HepG2 (cell line): ENCODE results near the gene RRAS2. TPM values are rescaled to one million over a fixed set of nuclear protein-coding genes. Genes with fewer than 3 reads are reported as not detected.

Source experiments
- ATAC-seq: fragments of 200-7000 bp; cut with Tn5 transposase; 3 replicates; pipeline ENCODE4 v1.9.1; 2020; ENCODE audit warnings: mild to moderate bottlenecking, moderate library complexity
- BruUV-seq: library from RNA; stranded (reverse); fragments of 400-500 nt; replicated peaks from 2 replicates; lab custom pipeline; 2021; lab: Mats Ljungman, UMichigan
- CTCF ChIA-PET: fragments of 300-600 bp; formaldehyde crosslinking; extraction: SDS; loops from one replicate; lab custom pipeline; 2021; ENCODE audit warnings: low total read pairs, inconsistent platforms, low intra/inter-chr PET ratio; lab: Yijun Ruan, JAX
- POLR2A ChIA-PET: fragments of 350-600 bp; sonication (Branson Sonifier 250); formaldehyde crosslinking; loops from one replicate; lab custom pipeline; 2020; ENCODE audit warnings: antibody characterized with exemption, inconsistent platforms; lab: Yijun Ruan, JAX
- DNase-seq: peaks from one replicate; pipeline ENCODE4 v3.0.0-alpha.2; 2015; ENCODE audit warnings: low spot score
- FAIRE-seq: peaks from 3 replicates; lab custom pipeline; 2011; peaks lifted over from hg19 to GRCh38; lab: Jason Lieb, UNC
- H2AFZ ChIP-seq: one replicate; pipeline ENCODE4 v1.6.1; 2011; ENCODE audit warnings: low read length, inconsistent platforms
- H3K27ac ChIP-seq: fragments of 300-600 bp; 3 replicates; pipeline ENCODE4 v1.8.0; 2011; ENCODE audit warnings: mixed run types, mild to moderate bottlenecking, mixed read lengths, low read length, inconsistent platforms; ENCODE audit not compliant: insufficient read depth; ENCODE audit errors: extremely low read length
- H3K27me3 ChIP-seq, 2 experiments: fragments of 200-600 bp in 1 of 2; 2 replicates in 1 of 2; 3 replicates in 1 of 2; pipeline versions ENCODE4 v1.6.0 to v1.8.0; 2011; ENCODE audit warnings: low read length in 2 of 2, mild to moderate bottlenecking in 2 of 2, moderate library complexity in 2 of 2, inconsistent platforms in 1 of 2; ENCODE audit not compliant: insufficient read depth in 2 of 2, control insufficient read depth in 1 of 2
- H3K36me3 ChIP-seq, 2 experiments: fragments of 200-600 bp in 1 of 2; replicated peaks in 1 of 2; 2 replicates in 1 of 2; 3 replicates in 1 of 2; pipeline versions ENCODE4 v1.5.1 to v1.8.0; 2011; ENCODE audit warnings: low read length in 2 of 2, inconsistent platforms in 1 of 2; ENCODE audit not compliant: insufficient read depth in 2 of 2, control insufficient read depth in 1 of 2
- H3K4me1 ChIP-seq: 2 replicates; pipeline ENCODE4 v1.5.1; 2012; ENCODE audit warnings: low read length, inconsistent platforms; ENCODE audit not compliant: insufficient read depth
- H3K4me2 ChIP-seq: 2 replicates; pipeline ENCODE4 v1.6.0; 2011; ENCODE audit warnings: low read depth, low read length, inconsistent platforms
- H3K4me3 ChIP-seq, 3 experiments: fragments of 200-600 bp in 1 of 3; sonication (generic), shearing (Covaris generic) in 1 of 3; replicated peaks in 1 of 3; 2 replicates each; pipeline ENCODE4 v1.5.1; 2011 to 2016; ENCODE audit warnings: low read length in 3 of 3, inconsistent platforms in 2 of 3, low read depth in 2 of 3, mild to moderate bottlenecking in 2 of 3, control low read depth in 1 of 3, mixed read lengths in 1 of 3; ENCODE audit not compliant: insufficient read depth in 1 of 3
- H3K79me2 ChIP-seq: one replicate; pipeline ENCODE4 v1.6.1; 2011; ENCODE audit warnings: low read length, inconsistent platforms; ENCODE audit not compliant: insufficient read depth
- H3K9ac ChIP-seq: 2 replicates; pipeline ENCODE4 v1.6.0; 2011; ENCODE audit warnings: mild to moderate bottlenecking, low read depth, low read length, inconsistent platforms; ENCODE audit not compliant: insufficient read depth
- H3K9me3 ChIP-seq: 2 replicates; pipeline ENCODE4 v1.5.1; 2012; ENCODE audit warnings: mild to moderate bottlenecking, low read length
- H4K20me1 ChIP-seq: 2 replicates; pipeline ENCODE4 v1.6.0; 2011; ENCODE audit warnings: inconsistent platforms, mild to moderate bottlenecking, low read length, moderate library complexity; ENCODE audit not compliant: insufficient read depth
- ATF7-NPFF ChIP-seq: sonication (generic); formaldehyde crosslinking; IDR thresholded peaks from 2 replicates; pipeline ENCODE4 v1.8.1; 2023; ENCODE audit warnings: mild to moderate bottlenecking, low read depth, missing genetic modification reagents, moderate library complexity
- GABPB1 ChIP-seq: IDR thresholded peaks from 2 replicates; pipeline ENCODE4 v1.6.1; 2016; ENCODE audit warnings: mild to moderate bottlenecking, missing genetic modification reagents, moderate library complexity, missing compliant biosample characterization
- GRHL1 ChIP-seq: sonication (generic); formaldehyde crosslinking; conservative IDR thresholded peaks from 2 replicates; pipeline ENCODE4 v1.8.0; 2022; ENCODE audit warnings: missing genetic modification reagents
- IRF9 ChIP-seq: sonication (generic); formaldehyde crosslinking; IDR thresholded peaks from 2 replicates; pipeline ENCODE4 v1.8.0; 2022; ENCODE audit warnings: missing genetic modification reagents, mild to moderate bottlenecking, borderline replicate concordance
- MBD4 ChIP-seq: IDR thresholded peaks from 2 replicates; pipeline ENCODE4 v1.6.1; 2012; ENCODE audit warnings: low read length, inconsistent platforms, borderline replicate concordance
- MED1 ChIP-seq: sonication (generic); formaldehyde crosslinking; IDR thresholded peaks from 2 replicates; pipeline ENCODE4 v1.4.0; 2020; ENCODE audit warnings: missing genetic modification reagents
- NFKB2 ChIP-seq: sonication (generic); formaldehyde crosslinking; IDR thresholded peaks from 2 replicates; pipeline ENCODE4 v1.4.0; 2020; ENCODE audit warnings: missing genetic modification reagents, borderline replicate concordance
- PAX8 ChIP-seq: sonication (generic); formaldehyde crosslinking; IDR thresholded peaks from 2 replicates; pipeline ENCODE4 v1.8.0; 2022; ENCODE audit warnings: mild to moderate bottlenecking, missing genetic modification reagents, borderline replicate concordance
- PHF5A ChIP-seq: IDR thresholded peaks from one replicate; pipeline ENCODE4 v1.6.1; 2018; ENCODE audit warnings: low read depth, missing genetic modification reagents; ENCODE audit not compliant: unreplicated experiment
- TGIF2 ChIP-seq: IDR thresholded peaks from 2 replicates; pipeline ENCODE4 v1.6.1; 2016; ENCODE audit warnings: control low read depth, missing compliant biosample characterization
- THAP7 ChIP-seq: sonication (generic); formaldehyde crosslinking; IDR thresholded peaks from 2 replicates; pipeline ENCODE4 v1.8.1; 2023; ENCODE audit warnings: mild to moderate bottlenecking, missing genetic modification reagents
- ZNF350 ChIP-seq: sonication (generic); formaldehyde crosslinking; IDR thresholded peaks from 2 replicates; pipeline ENCODE4 v1.4.0; 2020; ENCODE audit warnings: mild to moderate bottlenecking, low read depth, missing genetic modification reagents, borderline replicate concordance
- ZNF766 ChIP-seq: sonication (generic); formaldehyde crosslinking; IDR thresholded peaks from 2 replicates; pipeline ENCODE4 v1.5.0; 2020; ENCODE audit warnings: missing genetic modification reagents, borderline replicate concordance
- WGBS: methylation state at CpG from one replicate; pipeline ENCODE4 v1.1.6; 2017; ENCODE audit warnings: low lambda C conversion rate; 5-methylcytosine and 5-hydroxymethylcytosine counted together
- in situ Hi-C: cut with HindIII; loops from 2 replicates; pipeline ENCODE4 v1.10.0; 2017; ENCODE audit warnings: low pct_unique_long_range_greater_than_20kb; ENCODE audit not compliant: extremely low pct_ligation_motif_present
- intact Hi-C: fragments of 100-400 bp; cut with micrococcal nuclease; formaldehyde crosslinking; loops from one replicate; pipeline ENCODE4 v1.10.0; 2022; ENCODE audit not compliant: unreplicated experiment
- polyA plus RNA-seq, 8 experiments: library from polyadenylated mRNA; depleted of rRNA in 3 of 8; stranded (reverse) in 7 of 8; unstranded in 1 of 8; fragments of >200 nt; fragmentation: Illumina TruSeq in 4 of 8; extraction: Trizol in 4 of 8; gene quantifications; 2 replicates each; pipeline versions ENCODE4 v1.2.1 to v1.2.3, GENCODE V29; 2011 to 2016; ENCODE audit warnings: low read depth in 4 of 8, missing spikeins in 1 of 8, mixed read lengths in 1 of 8; ENCODE audit not compliant: insufficient read depth in 1 of 8
- total RNA-seq, 5 experiments: library from RNA; depleted of rRNA; stranded (reverse); fragments of >200 nt; fragmentation: Illumina TruSeq; extraction: Trizol; gene quantifications; 2 replicates each; pipeline ENCODE4 v1.2.3, GENCODE V29; 2016; ENCODE audit warnings: low read depth in 1 of 5

The RRAS2 gene
- total and polyA plus RNA-seq, 2 of the 13 experiments (the other 11 are each of a cell fraction or from before 2014, with no cell fraction given), result 19.0 to 44.1 TPM

GRCh38 chr11:14323118-14323676 is 35.8 kb downstream of the RRAS2 start:
- no peaks in the 10 kb centered on the region; a peak in 1 of 5 replicates for H3K27me3 ChIP-seq
- H3K36me3 ChIP-seq, result no peaks in the 10 kb centered on the region
- POLR2A ChIA-PET, result no interaction called here
- no peaks in the 10 kb centered on the region for H4K20me1 ChIP-seq
- 0 out of 2 replicates have a peak, but pooled peaks cover 3% of the 10 kb centered on the region for H3K4me1 ChIP-seq
- no peak overlapping the region for H3K27ac ChIP-seq
- 100% methylated on average over 6 of the region's 6 CpGs for WGBS
- CTCF ChIA-PET, result no interaction called here
- FAIRE-seq (no peak), ATAC-seq (no peak), DNase-seq (no peak)
- H3K4me3 ChIP-seq, result no peak overlapping the region
- H2AFZ ChIP-seq, result no peak overlapping the region
- H3K9me3 ChIP-seq, result no peaks in the 10 kb centered on the region
- in situ Hi-C loops (no loop called here), intact Hi-C loops (no loop called here)
- peaks cover 42% of the 10 kb centered on the region for H3K79me2 ChIP-seq
- H3K9ac ChIP-seq, result no peak overlapping the region
- TF ChIP-seq PHF5A (CRISPR knock-in tag) (no peak), TGIF2 (CRISPR knock-in tag) (no peak), NFKB2 (CRISPR knock-in tag) (no peak), MED1 (CRISPR knock-in tag) (no peak), GRHL1 (CRISPR knock-in tag) (no peak), IRF9 (no peak), PAX8 (CRISPR knock-in tag) (no peak), ATF7-NPFF (CRISPR knock-in tag) (no peak), MBD4 (no peak), GABPB1 (CRISPR knock-in tag) (no peak), ZNF350 (no peak), ZNF766 (CRISPR knock-in tag) (no peak), THAP7 (CRISPR knock-in tag) (no peak)
- H3K4me2 ChIP-seq, result no peak overlapping the region
- no TSS peak for BruUV-seq
